ENCODE results near the gene UBAP2L. TPM values are rescaled to one million over a fixed set of nuclear protein-coding genes. Genes with fewer than 3 reads are reported as not detected.

UBAP2L gene
- 165 TPM for polyA plus RNA-seq (2012; ENCODE audit: insufficient read depth, insufficient read length, low read depth)

- Histone ChIP-seq H3K36me3 (peaks cover 58% of the 10 kb centered on the region), H3K27me3 (no peaks in the 10 kb centered on the region), H3K4me3 (ENCODE audit: low read depth, low read length) (peak within 1 kb of the TSS; percentile 92), H3K9me3 (no peaks in the 10 kb centered on the region), H3K4me1 (no peaks in the 10 kb centered on the region)
- TF ChIP-seq CTCF (IDR thresholded peaks at IDR 0.05; ENCODE audit: low read depth, low read length), result no peak
- peak; percentile 99 for DNase-seq
Observed at GRCh38 chr1:154220071-154220969, at the start of gene UBAP2L. UBAP2L (plus strand) TSS chr1:154220955; CDS start chr1:154225124, 4,169 bp downstream.

GRCh38 chr1:154171223-154171583 lies 49.6 kb upstream of the UBAP2L start:
- no peak for TF ChIP-seq CTCF (IDR thresholded peaks at IDR 0.05; ENCODE audit: low read depth, low read length)
- DNase-seq, result no peak
- H3K4me1 ChIP-seq, result no peaks in the 10 kb centered on the region
- H3K9me3 ChIP-seq, result no peaks in the 10 kb centered on the region
- no peaks in the 10 kb centered on the region for H3K27me3 ChIP-seq
- H3K36me3 ChIP-seq, result peaks cover 83% of the 10 kb centered on the region
- no peak overlapping the region for H3K4me3 ChIP-seq (ENCODE audit: low read depth, low read length)

GRCh38 chr1:154171880-154172279 lies 48.9 kb upstream of the UBAP2L start:
- Histone ChIP-seq H3K4me3 (ENCODE audit: low read depth, low read length) (no peak overlapping the region), H3K36me3 (peaks cover 78% of the 10 kb centered on the region), H3K4me1 (no peaks in the 10 kb centered on the region), H3K27me3 (no peaks in the 10 kb centered on the region), H3K9me3 (no peaks in the 10 kb centered on the region)
- DNase-seq, result no peak
- TF ChIP-seq CTCF (IDR thresholded peaks at IDR 0.05; ENCODE audit: low read depth, low read length), result no peak

GRCh38 chr1:154174654-154175053 lies 46.1 kb upstream of the UBAP2L start:
- Histone ChIP-seq H3K4me3 (ENCODE audit: low read depth, low read length) (no peak overlapping the region), H3K4me1 (peaks cover 14% of the 10 kb centered on the region), H3K36me3 (peaks cover 62% of the 10 kb centered on the region), H3K27me3 (no peaks in the 10 kb centered on the region), H3K9me3 (no peaks in the 10 kb centered on the region)
- no peak for TF ChIP-seq CTCF (IDR thresholded peaks at IDR 0.05; ENCODE audit: low read depth, low read length)
- no peak for DNase-seq

- H3K4me1 ChIP-seq, result peaks cover 20% of the 10 kb centered on the region
- H3K27me3 ChIP-seq, result no peaks in the 10 kb centered on the region
- peaks cover 45% of the 10 kb centered on the region for H3K36me3 ChIP-seq
- DNase-seq, result no peak
- H3K9me3 ChIP-seq, result no peaks in the 10 kb centered on the region
- no peak for TF ChIP-seq CTCF (IDR thresholded peaks at IDR 0.05; ENCODE audit: low read depth, low read length)
- H3K4me3 ChIP-seq (ENCODE audit: low read depth, low read length), result no peak overlapping the region
Observed at GRCh38 chr1:154176337-154176736, 44.4 kb upstream of the UBAP2L start.

GRCh38 chr1:154178013-154178412 lies 42.7 kb upstream of the UBAP2L start:
- peaks cover 28% of the 10 kb centered on the region for H3K36me3 ChIP-seq

More at GRCh38 chr1:154178013-154178412, 42.7 kb upstream of the UBAP2L start:
- Histone ChIP-seq H3K27me3 (no peaks in the 10 kb centered on the region), H3K4me1 (peaks cover 20% of the 10 kb centered on the region), H3K9me3 (no peaks in the 10 kb centered on the region), H3K4me3 (ENCODE audit: low read depth, low read length) (no peak overlapping the region)
- DNase-seq, result no peak
- no peak for TF ChIP-seq CTCF (IDR thresholded peaks at IDR 0.05; ENCODE audit: low read depth, low read length)
